GM21360 (cell line): ENCODE measurements around the gene FYCO1.

ENCODE experiments used
- ATAC-seq: cut with Tn5 transposase; IDR thresholded peaks from one replicate; pipeline ENCODE4 v1.9.1; 2021; ENCODE audit warnings: mild to moderate bottlenecking, moderate library complexity; ENCODE audit not compliant: unreplicated experiment

Gene FYCO1

DNA sequence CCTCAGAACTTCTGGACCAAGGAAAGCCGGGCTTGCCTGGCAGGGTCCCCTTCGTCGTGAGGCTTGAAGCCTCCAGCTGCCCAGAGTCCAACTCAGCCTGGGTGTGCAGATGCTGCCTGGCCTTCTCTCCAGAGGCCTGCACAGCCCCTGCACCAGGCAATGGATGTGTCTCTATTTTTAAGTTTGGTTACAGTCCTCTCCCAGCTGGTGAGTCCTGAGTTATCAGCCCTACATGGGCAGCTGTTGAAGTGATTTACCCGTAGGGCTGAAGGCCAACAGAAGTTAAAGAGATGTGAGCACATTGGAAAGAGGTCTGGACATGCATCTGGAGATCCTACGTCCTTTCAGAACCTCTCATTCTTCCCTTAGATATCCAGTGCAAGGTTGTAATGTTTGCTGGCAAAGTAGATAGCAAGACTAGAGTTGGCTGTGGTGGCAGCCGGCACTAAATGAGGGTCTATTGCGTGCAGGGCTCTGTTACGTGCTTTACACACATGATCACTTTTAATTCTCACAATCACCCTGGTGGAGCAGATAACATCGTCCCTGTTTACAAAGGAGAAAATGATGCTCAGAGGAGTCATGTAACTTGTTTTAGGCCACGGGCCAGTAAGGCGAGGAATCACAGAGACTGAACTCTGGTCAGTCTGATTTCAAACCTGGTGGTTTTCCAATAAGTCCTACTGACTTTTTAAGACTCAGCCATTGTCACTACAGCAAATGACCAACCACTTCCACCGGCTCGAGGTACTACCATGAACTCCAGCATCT, 9.9 kb downstream of the FYCO1 start:
- no peak for ATAC-seq

DNA sequence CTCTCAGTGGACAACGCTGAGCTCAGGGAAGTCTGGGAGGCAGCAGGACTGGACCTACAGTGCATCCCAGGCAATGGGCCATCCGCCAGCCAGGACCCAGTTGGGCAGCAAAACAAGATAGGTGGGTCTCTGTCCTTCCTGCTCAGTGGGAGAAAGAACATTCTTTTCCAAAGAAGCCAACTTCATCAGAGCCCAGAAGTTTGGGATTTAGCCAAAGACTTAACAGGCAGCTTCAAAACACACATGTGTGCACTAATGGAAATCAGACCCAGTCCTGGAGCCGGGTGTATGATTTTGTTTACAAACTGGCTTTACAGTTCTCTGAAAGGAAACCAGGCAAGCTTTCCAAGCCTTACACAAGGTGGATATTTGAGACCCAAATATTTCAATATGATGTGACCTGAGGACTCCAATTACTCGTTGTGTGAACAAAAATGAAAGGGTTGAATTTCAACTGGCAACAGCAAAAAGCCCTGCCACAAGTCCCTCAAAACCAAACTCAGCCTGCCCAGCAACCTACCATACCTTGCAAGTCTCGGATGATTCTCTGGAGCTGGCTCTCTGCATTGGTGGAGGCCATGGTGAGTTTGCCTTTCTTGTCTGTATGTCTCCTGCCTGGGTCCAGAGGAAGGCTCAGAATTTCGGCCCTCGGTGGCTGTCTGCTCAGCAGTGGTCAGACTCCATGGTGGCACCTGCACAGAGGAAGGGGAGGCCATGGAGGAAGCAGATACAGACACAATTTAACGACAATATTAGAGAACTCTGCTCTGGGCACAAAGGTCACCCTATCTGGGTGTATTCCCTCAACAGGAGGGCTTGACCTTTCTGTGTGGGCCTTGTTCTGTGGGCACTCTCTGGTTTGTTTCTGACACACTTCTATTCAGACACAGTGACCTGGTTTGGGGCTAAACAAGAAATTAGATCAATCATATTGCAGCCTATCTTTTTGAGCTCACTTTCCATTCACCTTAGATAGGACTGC, 11.0 kb downstream of the FYCO1 start:
- ATAC-seq = no peak

DNA sequence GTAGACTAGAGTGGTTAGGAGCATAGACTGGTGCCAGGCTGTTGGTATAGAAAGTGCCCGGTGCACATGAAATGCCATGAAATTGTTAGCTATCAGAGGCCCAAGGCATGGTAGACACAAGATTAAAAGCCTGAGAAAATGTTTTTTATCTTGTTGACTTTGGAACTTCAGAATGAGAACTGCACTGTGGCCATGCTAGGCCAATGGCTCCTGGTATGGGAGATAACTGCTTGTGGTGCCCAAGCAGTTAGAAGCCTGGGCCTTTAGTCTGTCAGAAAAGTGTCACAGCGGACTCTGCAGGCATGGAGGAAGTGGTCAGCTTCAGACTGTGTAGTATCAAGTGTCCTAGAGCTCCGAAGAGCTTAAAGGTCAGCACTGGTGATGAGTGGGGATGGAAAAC, 11.9 kb downstream of the FYCO1 start:
- ATAC-seq = no peak

DNA sequence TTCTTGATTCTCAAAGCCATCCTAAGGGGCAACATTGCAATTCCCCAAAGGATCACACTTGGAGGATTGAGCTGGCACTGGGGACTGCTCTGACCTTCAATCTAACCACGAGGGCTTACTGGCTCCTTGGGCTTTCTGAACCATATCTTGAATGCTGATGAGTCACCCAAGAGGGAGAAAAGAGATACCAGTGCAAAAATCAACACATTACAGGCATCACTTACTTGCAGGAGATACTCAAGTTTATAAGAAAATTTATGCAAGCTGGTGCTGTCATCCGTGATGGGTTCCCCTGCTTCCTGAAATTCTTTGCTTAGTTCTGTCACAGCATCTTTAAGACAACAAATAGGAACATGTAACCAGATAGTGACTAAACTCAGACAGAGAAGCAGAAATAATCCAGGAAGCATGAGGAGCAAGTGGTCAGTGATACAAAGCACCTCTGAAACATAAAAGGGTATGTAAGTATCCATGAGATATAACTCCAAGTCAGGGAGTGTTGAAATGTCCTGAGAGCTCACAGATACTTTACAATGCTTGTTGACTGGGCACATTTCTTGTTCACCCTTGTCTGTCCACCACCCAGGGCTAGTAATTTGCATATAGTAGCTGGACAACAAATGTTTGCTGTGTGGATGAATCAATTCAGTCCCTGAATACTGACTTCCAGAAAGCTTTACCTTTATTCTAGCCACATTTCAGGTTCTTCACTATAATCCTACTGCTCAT, 14.1 kb downstream of the FYCO1 start:
- no peak for ATAC-seq

DNA sequence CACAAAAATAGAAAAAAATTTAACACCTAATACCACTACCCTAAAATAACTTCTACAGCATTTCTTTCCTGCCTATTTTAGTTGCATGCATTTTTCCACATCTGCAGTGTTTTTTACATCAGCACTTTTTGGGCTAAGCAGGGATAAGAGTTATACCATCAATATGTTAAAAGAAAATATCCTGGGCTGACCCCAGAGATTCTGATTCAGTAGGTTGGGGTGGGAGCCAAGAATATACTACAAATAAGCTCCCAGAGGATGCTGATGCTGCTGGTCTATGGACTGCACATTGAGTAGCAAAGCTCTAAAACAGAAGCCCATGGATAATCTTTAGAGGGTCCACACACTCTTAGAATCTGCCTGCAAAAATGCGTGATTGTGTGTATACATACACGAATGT, 14.8 kb downstream of the FYCO1 start:
- no peak for ATAC-seq

DNA sequence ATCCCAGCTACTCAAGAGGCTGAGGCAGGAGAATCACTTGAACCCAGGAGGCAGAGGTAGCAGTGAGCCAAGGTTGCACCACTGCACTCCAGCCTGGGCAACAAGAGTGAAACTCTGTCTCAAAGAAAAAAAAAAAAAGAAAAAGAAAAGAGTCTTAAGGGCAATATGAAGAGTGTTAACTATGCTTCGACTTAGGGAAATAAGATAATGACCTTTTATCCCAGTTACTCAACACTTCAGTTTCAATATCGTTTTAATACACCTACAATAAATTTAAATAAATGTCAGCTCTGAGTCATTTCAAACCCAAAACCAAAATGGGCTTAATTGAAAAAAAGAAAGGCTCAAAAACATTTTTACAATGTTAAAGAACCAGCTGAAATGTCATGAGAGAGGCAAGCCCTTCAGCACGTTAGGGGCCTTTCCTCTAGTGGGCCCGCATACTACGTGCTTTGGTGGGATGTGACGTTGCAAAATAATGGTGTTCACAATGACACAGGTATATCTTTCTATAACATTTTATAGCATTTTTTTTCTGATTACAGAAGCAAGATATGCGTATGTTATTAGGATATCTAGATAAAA, 15.3 kb downstream of the FYCO1 start:
- no peak for ATAC-seq

DNA sequence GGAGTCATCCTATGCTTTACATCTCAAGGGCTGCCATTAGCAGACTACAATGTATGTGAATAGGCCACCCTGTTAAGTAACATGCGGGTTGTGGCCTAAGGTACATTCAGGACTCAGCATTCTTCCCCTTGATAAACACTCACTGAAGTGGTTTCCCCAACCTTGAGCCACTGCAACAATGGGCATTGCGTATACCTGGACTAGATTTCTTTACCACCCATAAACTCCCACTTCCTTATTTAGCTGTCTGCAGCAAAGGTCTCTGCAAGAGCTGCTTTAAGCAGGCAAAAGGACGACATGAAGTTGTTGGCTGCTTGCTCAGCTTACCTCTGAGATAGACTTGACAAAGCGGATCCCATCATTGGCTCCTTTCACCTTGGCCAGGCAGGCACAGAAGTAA, 16.2 kb downstream of the FYCO1 start:
- ATAC-seq = no peak

DNA sequence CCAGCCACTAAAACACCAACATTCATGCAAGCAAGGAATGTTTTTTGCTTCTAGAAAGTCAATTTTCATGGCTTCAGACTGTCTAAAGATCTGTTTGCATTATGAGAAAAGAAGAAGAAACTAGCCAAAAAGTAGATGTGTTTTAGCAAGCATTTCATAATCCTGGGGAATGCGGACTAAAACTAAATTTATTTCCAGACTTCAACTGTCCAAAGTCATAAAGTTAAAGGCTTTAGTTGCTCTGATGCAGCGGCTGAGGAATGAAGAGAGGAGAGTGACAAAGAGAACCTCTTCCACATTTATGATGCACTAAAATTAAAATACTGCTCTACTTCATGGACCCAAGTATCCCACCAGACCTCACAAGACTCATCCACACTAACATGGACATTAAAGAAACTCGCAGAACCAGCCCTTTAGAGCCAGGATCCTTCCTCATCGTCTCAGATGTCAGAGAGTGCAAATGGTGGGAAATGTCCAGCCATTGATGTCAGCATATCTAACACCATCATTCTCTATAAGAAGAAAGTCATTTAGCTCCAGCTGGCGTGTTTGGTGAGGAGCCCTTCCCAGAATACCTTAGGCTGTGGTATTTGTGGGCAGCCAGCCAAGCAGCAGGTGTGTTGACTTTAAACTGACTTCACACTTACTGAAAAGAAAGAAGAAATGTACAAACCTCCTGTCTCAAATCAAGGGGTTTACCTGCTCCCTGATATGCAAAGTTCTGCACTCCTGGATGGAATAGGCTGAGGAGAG, 17.4 kb downstream of the FYCO1 start:
- ATAC-seq = no peak

DNA sequence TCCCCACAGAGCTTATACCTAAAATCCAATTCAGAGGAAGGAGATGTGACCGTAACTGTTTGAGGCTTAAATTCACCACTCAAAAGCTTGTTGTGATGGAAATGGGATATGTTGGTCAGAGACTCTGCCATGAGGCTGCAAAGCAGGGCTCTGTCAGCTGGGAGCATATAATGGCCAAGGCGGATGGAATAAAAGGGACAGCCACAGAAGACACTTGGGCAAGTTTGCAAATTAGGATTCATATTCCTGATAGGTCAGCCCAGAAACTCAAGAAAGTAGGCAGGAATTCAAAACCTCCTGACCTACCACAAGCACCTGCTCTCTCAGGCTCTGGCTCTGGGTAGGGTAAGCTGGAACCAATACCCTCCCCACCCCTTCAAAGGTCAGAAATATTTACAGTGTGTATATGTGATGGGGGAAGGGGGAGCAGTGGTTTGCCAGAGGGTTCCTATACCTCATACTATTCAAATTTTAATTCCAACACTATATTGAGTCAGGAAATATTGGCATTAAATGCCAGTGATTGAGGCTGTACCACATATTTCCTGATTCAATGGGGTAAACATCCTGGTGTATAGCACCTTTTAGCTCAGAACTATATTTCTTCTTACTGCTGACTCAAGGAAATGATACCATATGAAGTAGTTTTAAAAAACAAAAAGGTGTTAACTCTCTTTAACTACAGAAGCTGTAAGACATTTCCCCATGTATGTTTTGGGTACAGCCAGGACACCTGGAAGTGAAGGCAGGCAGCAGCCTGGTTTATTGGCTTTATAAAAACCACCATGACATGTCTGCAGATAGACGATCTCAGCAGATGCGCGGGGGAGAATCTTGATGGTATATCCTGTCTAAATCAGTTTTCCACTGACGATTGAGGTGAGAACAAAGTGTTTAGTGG, 19.2 kb downstream of the FYCO1 start:
- no peak for ATAC-seq

DNA sequence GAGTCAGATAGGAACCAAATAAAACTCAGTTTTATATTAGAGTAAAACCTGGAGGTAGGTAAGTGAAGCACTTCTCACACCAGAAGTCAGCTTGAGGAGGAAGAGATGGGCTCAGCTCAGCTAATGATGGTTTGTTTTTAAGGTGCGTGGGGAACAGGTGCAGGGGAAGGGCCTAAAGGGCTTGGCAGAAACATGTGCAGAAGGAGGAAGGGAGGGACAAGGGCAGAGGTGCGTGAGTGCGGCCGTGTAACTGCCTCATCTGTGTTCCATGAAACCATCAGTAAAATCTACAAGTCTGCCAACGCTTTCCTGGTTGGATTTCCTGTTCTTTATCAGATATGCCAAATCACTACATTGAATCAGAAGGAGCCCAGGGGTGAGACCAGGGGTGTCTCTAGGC, 19.9 kb downstream of the FYCO1 start:
- ATAC-seq = no peak

DNA sequence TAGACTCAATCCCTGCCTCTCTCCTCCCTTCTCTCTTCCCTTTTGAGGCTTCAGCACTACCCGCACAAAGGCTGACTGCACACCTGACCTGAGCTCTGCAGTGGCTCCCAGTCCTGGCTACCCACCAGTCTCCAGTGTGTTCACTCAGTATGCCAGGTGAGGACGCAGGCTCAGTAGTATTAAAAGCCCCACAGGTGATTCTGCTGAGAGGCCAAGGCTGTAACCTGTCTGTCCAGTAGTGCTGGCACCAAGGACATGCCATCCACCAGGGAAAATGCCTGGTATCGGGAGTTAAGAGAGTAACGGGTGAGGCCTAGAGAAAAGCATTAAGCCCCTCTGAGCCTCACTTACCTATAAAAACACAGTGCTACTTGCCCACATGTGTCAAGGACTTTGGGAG, 20.9 kb downstream of the FYCO1 start:
- ATAC-seq = no peak

DNA sequence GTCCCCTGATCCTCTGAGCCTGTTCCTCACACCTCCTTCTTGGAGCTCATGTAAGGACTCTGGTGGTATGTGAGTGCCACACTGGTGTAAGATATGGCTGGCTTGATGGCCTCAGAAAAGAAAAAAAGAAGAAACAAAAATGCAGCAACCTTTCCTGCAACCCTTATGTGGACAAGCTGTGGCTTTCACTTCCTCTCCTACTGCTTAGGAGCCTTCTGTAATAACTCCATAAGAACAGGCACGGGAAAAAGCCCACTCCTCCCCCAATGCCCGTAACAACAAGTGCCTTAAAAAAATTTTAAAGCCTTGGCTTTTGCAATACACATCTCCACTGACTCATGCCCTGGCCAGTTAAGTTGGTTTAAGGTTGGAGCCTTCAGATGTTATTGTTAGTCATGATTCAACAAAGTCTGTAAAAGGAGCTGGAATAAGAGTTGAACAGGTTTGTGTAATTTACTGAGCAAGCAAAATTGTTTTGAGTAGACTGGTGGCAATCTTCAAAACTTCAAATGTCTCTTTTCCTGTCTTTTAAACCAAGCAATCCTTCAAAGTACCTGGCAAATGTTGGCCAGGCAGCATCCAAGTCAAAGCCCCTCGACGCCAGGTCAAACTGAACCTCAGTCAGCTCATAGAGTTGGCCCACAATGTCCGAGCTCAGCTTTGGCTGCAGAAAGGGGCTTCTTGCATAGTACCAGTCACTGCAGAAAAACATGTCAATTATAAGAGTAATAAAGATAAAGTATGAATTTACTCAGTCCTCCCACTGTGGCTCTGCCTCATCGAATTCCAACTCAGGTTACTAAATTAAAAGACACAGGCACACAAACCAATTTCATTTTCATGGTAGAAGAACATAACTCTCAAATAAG, 22.9 kb downstream of the FYCO1 start:
- ATAC-seq = no peak

DNA sequence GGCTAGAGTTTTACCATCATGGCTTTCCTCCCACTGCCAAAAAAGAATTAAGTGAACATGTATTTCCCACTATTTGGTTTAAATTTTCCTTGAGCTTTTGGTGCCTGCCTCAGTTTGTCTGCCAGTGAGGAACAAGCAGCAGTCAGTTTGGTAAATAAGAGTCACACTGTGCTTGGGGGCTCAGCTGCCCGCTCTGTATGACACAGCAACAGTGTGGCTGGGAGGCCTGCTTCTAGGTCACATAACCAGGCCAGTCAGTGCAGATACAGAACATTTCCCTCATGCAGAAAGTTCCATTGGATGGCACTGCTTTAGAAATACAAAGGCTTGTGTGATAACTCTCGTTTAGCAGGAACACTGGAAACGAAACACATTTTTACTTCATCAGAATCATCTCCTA, 25.7 kb downstream of the FYCO1 start:
- no peak for ATAC-seq

DNA sequence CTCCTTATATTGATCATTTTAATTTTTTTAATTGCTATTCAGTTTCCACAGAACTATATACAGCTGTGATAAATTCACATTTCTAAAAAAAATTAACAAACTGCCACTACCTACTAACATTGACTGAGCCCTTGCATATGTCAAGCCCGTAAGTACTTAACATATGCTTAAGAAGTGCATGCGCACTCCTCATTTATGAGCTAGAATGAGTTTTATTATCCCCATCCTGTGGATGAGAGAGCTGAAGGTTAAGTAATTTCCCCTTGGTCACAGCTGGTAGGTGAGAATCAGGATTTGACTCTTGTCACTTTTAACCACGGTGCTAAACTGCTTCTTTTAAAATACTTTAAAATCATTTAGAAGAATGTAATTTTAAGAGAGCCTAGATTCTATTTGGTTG, 26.5 kb downstream of the FYCO1 start:
- ATAC-seq = no peak

DNA sequence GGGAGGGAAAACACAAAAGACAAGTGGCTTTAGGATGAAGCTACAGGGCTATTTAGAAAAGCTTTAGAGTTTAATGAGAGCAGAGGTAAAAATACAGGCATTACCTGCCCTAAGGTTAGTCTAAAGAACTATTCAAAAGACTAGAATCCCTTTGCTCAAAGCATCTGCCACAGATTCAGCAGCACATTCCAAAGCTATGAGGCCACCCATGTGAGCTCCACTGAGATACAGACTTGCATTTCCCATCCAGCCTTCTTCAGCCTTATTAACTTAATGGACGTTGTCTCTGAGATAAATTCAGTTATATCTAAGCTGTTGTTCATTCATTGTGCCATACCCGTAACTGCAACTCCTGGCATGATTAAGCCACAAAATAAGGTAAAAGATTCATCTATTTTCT, 26.9 kb downstream of the FYCO1 start:
- ATAC-seq = no peak

DNA sequence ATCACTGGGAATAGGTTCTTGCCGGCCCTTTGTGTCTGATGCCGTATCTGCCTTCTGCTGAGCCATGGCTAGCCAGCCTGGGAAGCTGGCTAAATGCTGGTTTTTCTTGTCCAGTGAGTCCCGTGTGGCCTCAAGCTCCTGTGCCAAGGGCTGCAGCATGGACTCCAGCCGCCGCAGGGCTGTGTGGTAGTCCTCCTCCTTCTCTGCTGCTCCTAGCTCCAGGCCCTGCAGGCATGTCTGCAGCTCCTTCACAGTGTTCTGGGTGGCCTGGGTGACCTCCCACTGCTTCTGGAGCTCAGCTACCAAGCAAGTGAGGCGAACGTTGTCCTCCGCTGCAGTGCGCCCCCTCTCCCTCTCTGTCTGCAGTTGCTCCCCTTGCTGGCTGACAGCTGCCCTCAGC, 27.5 kb downstream of the FYCO1 start:
- no peak for ATAC-seq

DNA sequence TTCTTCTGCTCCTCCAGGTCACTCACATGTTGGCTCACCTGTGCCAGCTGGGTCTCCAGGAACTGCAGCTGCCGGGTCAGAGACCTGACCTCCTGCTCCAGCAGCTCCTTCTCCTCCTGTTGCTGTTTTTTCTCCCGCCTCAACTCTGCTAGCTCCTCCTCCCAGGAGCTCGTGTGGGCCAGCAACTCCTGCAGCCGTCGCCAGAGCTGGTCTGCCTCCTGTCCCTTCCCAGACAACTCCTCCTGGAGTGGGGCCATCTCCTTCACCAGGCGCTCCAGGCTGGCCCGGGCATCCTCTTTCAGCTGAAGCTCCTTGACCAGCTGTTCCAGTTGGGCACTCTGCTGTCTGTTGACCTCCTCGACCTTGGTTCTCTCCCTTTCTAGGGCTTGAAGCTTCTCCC, 27.9 kb downstream of the FYCO1 start:
- ATAC-seq = no peak

DNA sequence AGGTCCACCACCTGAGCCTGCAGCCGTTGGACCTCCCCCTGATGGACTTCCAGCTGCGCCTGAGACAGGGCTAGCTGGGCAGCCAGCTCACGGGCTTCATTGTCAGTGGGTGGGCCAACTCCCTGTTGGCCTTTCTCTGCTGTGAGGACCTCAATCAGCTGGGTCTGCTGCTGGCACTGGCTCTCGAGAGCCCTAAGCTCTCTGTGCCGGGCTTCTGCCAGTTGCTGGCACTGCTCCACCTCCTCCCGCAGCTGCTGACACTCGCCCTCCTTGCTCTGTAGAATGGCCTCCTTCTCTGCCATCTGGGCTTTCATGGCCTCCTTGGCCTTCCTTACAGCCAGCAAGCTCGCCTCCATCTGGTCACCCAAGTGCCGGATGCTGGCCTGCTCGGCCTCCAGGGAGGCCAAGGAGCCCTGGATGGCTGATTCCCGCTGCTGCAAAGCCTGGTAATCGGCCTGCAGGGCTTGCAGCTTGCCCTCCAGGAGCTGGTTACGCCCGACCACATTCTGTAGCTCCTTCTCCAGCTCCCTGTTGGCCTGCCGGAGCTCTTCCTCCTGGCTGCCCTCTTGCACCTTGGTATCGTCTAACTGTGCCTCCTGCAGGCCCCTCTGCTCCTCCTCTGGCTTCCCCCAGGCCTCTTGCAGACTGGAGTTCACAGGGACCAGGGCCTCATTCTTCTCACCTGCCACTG, 28.5 kb downstream of the FYCO1 start:
- ATAC-seq = no peak
